Measurements from ENCODE around the gene BBS9.

The BBS9 gene

GRCh38 chr7:33578166-33578565 is 448.8 kb downstream of the BBS9 start:
- DNase-seq = no peak

- no peak for DNase-seq
Observed at GRCh38 chr7:33578881-33579672, 449.7 kb downstream of the BBS9 start.

- no peak for DNase-seq
Observed at GRCh38 chr7:33579673-33579960, 450.3 kb downstream of the BBS9 start.

- DNase-seq = no peak
Observed at GRCh38 chr7:33581236-33581635, 451.9 kb downstream of the BBS9 start.

GRCh38 chr7:33582104-33582503 is 452.7 kb downstream of the BBS9 start:
- DNase-seq = no peak

- no peak for DNase-seq
Observed at GRCh38 chr7:33582533-33582932, 453.2 kb downstream of the BBS9 start.

- DNase-seq = no peak
Observed at GRCh38 chr7:33589911-33590310, 460.5 kb downstream of the BBS9 start.

GRCh38 chr7:33590916-33591315 is 461.6 kb downstream of the BBS9 start:
- no peak for DNase-seq

- no peak for DNase-seq
Observed at GRCh38 chr7:33591490-33591889, 462.1 kb downstream of the BBS9 start.

- no peak for DNase-seq
Observed at GRCh38 chr7:33592718-33593117, 463.4 kb downstream of the BBS9 start.

GRCh38 chr7:33593611-33594010 is 464.2 kb downstream of the BBS9 start:
- DNase-seq = no peak

GRCh38 chr7:33596686-33597085 is 467.3 kb downstream of the BBS9 start:
- no peak for DNase-seq

- DNase-seq = no peak
Observed at GRCh38 chr7:33597181-33597580, 467.8 kb downstream of the BBS9 start.

GRCh38 chr7:33601101-33601500 is 471.7 kb downstream of the BBS9 start:
- no peak for DNase-seq

GRCh38 chr7:33601884-33602283 is 472.5 kb downstream of the BBS9 start:
- DNase-seq = no peak

GRCh38 chr7:33604056-33604455 is 474.7 kb downstream of the BBS9 start:
- no peak for DNase-seq

- no peak for DNase-seq
Observed at GRCh38 chr7:33610918-33611317, 481.6 kb downstream of the BBS9 start.

GRCh38 chr7:33612442-33612841 is 483.1 kb downstream of the BBS9 start:
- no peak for DNase-seq

- DNase-seq = no peak
Observed at GRCh38 chr7:33614357-33615117, 485.2 kb downstream of the BBS9 start.

GRCh38 chr7:33616752-33617151 is 487.4 kb downstream of the BBS9 start:
- DNase-seq = no peak

- no peak for DNase-seq
Observed at GRCh38 chr7:33619264-33619663, 489.9 kb downstream of the BBS9 start.

GRCh38 chr7:33623267-33623666 is 493.9 kb downstream of the BBS9 start:
- DNase-seq = no peak

- DNase-seq = no peak
Observed at GRCh38 chr7:33624215-33624614, 494.9 kb downstream of the BBS9 start.

- no peak for DNase-seq
Observed at GRCh38 chr7:33626869-33627268, 497.5 kb downstream of the BBS9 start.

- DNase-seq = no peak
Observed at GRCh38 chr7:33627741-33628140, 498.4 kb downstream of the BBS9 start.

Data from NCI-H2227 treated with DMSO at 0.1 percent for 48 hours (cell line).